SK-N-SH treated with all-trans-retinoic acid at 6 μM for 48 hours (cell line): ENCODE results near the gene BABAM2.

Source experiments
- ATAC-seq: fragments of 200-7000 bp; cut with Tn5 transposase; 3 replicates; pipeline ENCODE4 v1.9.1; 2020; ENCODE audit warnings: mild to moderate bottlenecking, moderate library complexity
- BACH2 ChIP-seq: fragments of 250-450 bp; sonication (Bioruptor Pico); IDR thresholded peaks from 2 replicates; pipeline ENCODE4 v1.9.0; 2021; ENCODE audit warnings: mild to moderate bottlenecking, borderline replicate concordance
- CREB5 ChIP-seq: fragments of 250-450 bp; sonication (Bioruptor Pico); IDR thresholded peaks from 2 replicates; pipeline ENCODE4 v1.5.1; 2020; ENCODE audit warnings: low read depth, mild to moderate bottlenecking, moderate library complexity
- CSRNP3 ChIP-seq: fragments of 250-450 bp; sonication (Bioruptor Pico); IDR thresholded peaks from 2 replicates; pipeline ENCODE4 v1.5.1; 2021; ENCODE audit warnings: mild to moderate bottlenecking, moderate library complexity
- ESRRG ChIP-seq: fragments of 250-450 bp; sonication (Bioruptor Pico); IDR thresholded peaks from 2 replicates; pipeline ENCODE4 v1.6.1; 2021; ENCODE audit warnings: mild to moderate bottlenecking
- GLIS3 ChIP-seq: fragments of 250-450 bp; sonication (Bioruptor Pico); IDR thresholded peaks from 2 replicates; pipeline ENCODE4 v1.5.0; 2020; ENCODE audit warnings: mild to moderate bottlenecking, moderate library complexity
- ISL1 ChIP-seq: fragments of 250-450 bp; sonication (Bioruptor Pico); IDR thresholded peaks from 2 replicates; pipeline ENCODE4 v2.1.2; 2022; ENCODE audit warnings: mild to moderate bottlenecking, moderate library complexity
- OSR1 ChIP-seq: fragments of 250-450 bp; sonication (Bioruptor Pico); IDR thresholded peaks from 2 replicates; pipeline ENCODE4 v1.8.0; 2022; ENCODE audit warnings: moderate library complexity, mild to moderate bottlenecking, inconsistent platforms
- PATZ1 ChIP-seq: fragments of 250-450 bp; sonication (Bioruptor Pico); IDR thresholded peaks from 2 replicates; pipeline ENCODE4 v1.8.0; 2020; ENCODE audit warnings: mild to moderate bottlenecking, moderate library complexity, borderline replicate concordance
- POU6F1 ChIP-seq: fragments of 250-450 bp; sonication (Bioruptor Pico); IDR thresholded peaks from 2 replicates; pipeline ENCODE4 v1.8.0; 2021; ENCODE audit warnings: low read depth, mild to moderate bottlenecking, moderate library complexity, borderline replicate concordance
- PPARA ChIP-seq: fragments of 250-450 bp; sonication (Bioruptor Pico); IDR thresholded peaks from 2 replicates; pipeline ENCODE4 v1.5.0; 2020; ENCODE audit warnings: mild to moderate bottlenecking, borderline replicate concordance
- RARB ChIP-seq: fragments of 250-450 bp; sonication (Bioruptor Pico); IDR thresholded peaks from 2 replicates; pipeline ENCODE4 v1.8.0; 2021; ENCODE audit warnings: mild to moderate bottlenecking, moderate library complexity
- SNAI2 ChIP-seq: fragments of 250-450 bp; sonication (Bioruptor Pico); IDR thresholded peaks from 2 replicates; pipeline ENCODE4 v1.5.0; 2020; ENCODE audit warnings: mild to moderate bottlenecking, moderate library complexity
- TCF4 ChIP-seq: fragments of 250-450 bp; sonication (Bioruptor Pico); IDR thresholded peaks from 2 replicates; pipeline ENCODE4 v1.8.0; 2021; ENCODE audit warnings: mild to moderate bottlenecking, moderate library complexity, borderline replicate concordance
- TOX ChIP-seq: fragments of 250-450 bp; sonication (Bioruptor Pico); IDR thresholded peaks from 2 replicates; pipeline ENCODE4 v1.8.0; 2021; ENCODE audit warnings: mild to moderate bottlenecking, moderate library complexity, borderline replicate concordance
- TSHZ2 ChIP-seq: fragments of 250-450 bp; sonication (Bioruptor Pico); IDR thresholded peaks from 2 replicates; pipeline ENCODE4 v1.5.0; 2020; ENCODE audit warnings: mild to moderate bottlenecking, moderate library complexity
- ZC3H10 ChIP-seq: fragments of 250-450 bp; sonication (Bioruptor Pico); IDR thresholded peaks from 2 replicates; pipeline ENCODE4 v1.5.1; 2021; ENCODE audit warnings: mild to moderate bottlenecking, moderate library complexity
- ZFP3 ChIP-seq: fragments of 250-450 bp; sonication (Bioruptor Pico); IDR thresholded peaks from 2 replicates; pipeline ENCODE4 v1.5.0; 2020; ENCODE audit warnings: mild to moderate bottlenecking, moderate library complexity
- ZFP30 ChIP-seq: fragments of 450-650 bp; formaldehyde crosslinking; IDR thresholded peaks from 2 replicates; pipeline ENCODE4 v1.5.0; 2022; ENCODE audit warnings: mild to moderate bottlenecking, moderate library complexity
- ZNF70 ChIP-seq: fragments of 450-650 bp; formaldehyde crosslinking; IDR thresholded peaks from 2 replicates; pipeline ENCODE4 v1.5.0; 2020; ENCODE audit warnings: mild to moderate bottlenecking, moderate library complexity
- ZNF8 ChIP-seq: fragments of 450-650 bp; formaldehyde crosslinking; IDR thresholded peaks from 2 replicates; pipeline ENCODE4 v1.5.0; 2020; ENCODE audit warnings: mild to moderate bottlenecking, moderate library complexity

The BABAM2 gene

GRCh38 chr2:28319118-28320008, 428.8 kb downstream of the BABAM2 start:
- no peak for ATAC-seq
- TF ChIP-seq ESRRG (no peak), TOX (CRISPR knock-in tag) (no peak), SNAI2 (CRISPR knock-in tag) (no peak), PPARA (CRISPR knock-in tag) (no peak), TCF4 (CRISPR knock-in tag) (no peak), GLIS3 (CRISPR knock-in tag) (no peak), TSHZ2 (CRISPR knock-in tag) (no peak), PATZ1 (CRISPR knock-in tag) (no peak), RARB (CRISPR knock-in tag) (no peak), POU6F1 (no peak), CREB5 (CRISPR knock-in tag) (no peak), ZFP30 (CRISPR knock-in tag) (no peak), ZFP3 (no peak), OSR1 (CRISPR knock-in tag) (no peak), ZNF70 (CRISPR knock-in tag) (no peak), ZC3H10 (CRISPR knock-in tag) (no peak), BACH2 (no peak)

DNA sequence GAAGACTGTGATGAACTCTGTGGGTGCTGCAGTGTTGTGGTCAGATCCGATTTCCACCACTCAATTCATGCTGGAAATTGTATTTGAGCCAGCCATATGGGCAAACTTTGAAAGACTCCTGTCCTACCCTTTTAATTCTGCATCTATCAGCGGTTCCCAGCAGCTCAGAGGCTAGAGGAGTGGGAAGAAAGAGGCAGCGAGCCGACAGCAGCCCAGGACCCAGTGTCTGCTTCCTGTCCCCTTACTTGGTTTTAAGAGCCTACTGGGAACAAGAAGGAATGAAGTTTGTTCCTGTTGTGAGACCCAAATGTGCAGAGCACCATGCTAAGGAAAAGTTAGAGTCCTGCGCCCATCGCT, 429.5 kb downstream of the BABAM2 start:
- ATAC-seq = no peak
- TF ChIP-seq TSHZ2 (CRISPR knock-in tag) (no peak), ZNF8 (CRISPR knock-in tag) (no peak), PATZ1 (CRISPR knock-in tag) (no peak), BACH2 (no peak), OSR1 (CRISPR knock-in tag) (no peak), ISL1 (CRISPR knock-in tag) (no peak), GLIS3 (CRISPR knock-in tag) (no peak), ZC3H10 (CRISPR knock-in tag) (no peak), SNAI2 (CRISPR knock-in tag) (no peak), POU6F1 (no peak), CSRNP3 (CRISPR knock-in tag) (no peak), ZFP3 (no peak)
